Colonic mucosa (tissue), 4 donors: ENCODE data around the gene MYG1. TPM values are rescaled to one million over a fixed set of nuclear protein-coding genes. Genes with fewer than 3 reads are reported as not detected.

Experiments
- DNase-seq: peaks from one replicate; pipeline ENCODE4 v3.0.0-alpha.2; 2020
- H3K27ac ChIP-seq: fragments of 200-600 bp; one replicate; pipeline ENCODE4 v1.8.0; 2021
- H3K27me3 ChIP-seq: fragments of 200-600 bp; one replicate; pipeline ENCODE4 v1.8.0; 2021
- H3K36me3 ChIP-seq: fragments of 200-600 bp; one replicate; pipeline ENCODE4 v1.8.0; 2021
- H3K4me1 ChIP-seq: fragments of 200-600 bp; one replicate; pipeline ENCODE4 v1.8.0; 2021; ENCODE audit warnings: mild to moderate bottlenecking
- H3K4me3 ChIP-seq: fragments of 200-600 bp; one replicate; pipeline ENCODE4 v1.8.0; 2021
- H3K9ac ChIP-seq, 2 donors: one replicate each; pipeline ENCODE4 v1.7.0; 2013; ENCODE audit warnings: control low read depth in 2 of 2, low read depth in 2 of 2, low read length in 2 of 2
- H3K9me3 ChIP-seq: fragments of 200-600 bp; one replicate; pipeline ENCODE4 v1.8.0; 2021
- CTCF ChIP-seq: fragments of 200-600 bp; IDR thresholded peaks from one replicate; pipeline ENCODE4 v1.8.0; 2022; ENCODE audit warnings: antibody characterized with exemption, mild to moderate bottlenecking
- intact Hi-C: fragments of 100-400 bp; cut with DNase I; formaldehyde crosslinking; loops from one replicate; pipeline ENCODE4 v1.14.1; 2022
- total RNA-seq, 2 donors: library from RNA; stranded (reverse); fragmentation: NEBNext Ultra II Directional in 1 of 2; extraction: Animal tissue kit (Norgen Biotek cat#: 25700) in 1 of 2; gene quantifications; one replicate each; pipeline ENCODE4 v1.2.1, GENCODE V29; 2021
- donor health status: healthy.
- donor health status: DM: no; HTN: no; CAD: no.
- donor health status: DM: no; HTN: no; CAD: no.

Gene MYG1
- total RNA-seq, 2 donors from 2014 or later, result 37.4 to 60.6 TPM

- Histone ChIP-seq H3K4me1 (peaks cover 4% of the 10 kb centered on the region), H3K9ac (peak overlapping the region in 1 of 2 donors; percentile 67), H3K36me3 (no peaks in the 10 kb centered on the region), H3K27me3 (no peaks in the 10 kb centered on the region), H3K27ac (no peak overlapping the region), H3K4me3 (peak overlapping the region; percentile 63), H3K9me3 (no peaks in the 10 kb centered on the region)
- DNase-seq, result peak; percentile 32
- intact Hi-C loops, result no loop called here
- TF ChIP-seq CTCF, result no peak
Measured at GRCh38 chr12:53267306-53267998, 32.0 kb upstream of the MYG1 start.

GRCh38 chr12:53267999-53268629 is 31.4 kb upstream of the MYG1 start, which contains the start of gene ESPL1:
Gene ESPL1, plus strand, starts transcription at chr12:53268299. Its CDS starts 468 bp downstream, at chr12:53268767.
- no peaks in the 10 kb centered on the region for H3K9me3 ChIP-seq
- no peak within 1 kb of the TSS for H3K27ac ChIP-seq
- no peak for TF ChIP-seq CTCF
- H3K27me3 ChIP-seq, result no peaks in the 10 kb centered on the region
- intact Hi-C loops, result no loop called here
- H3K4me1 ChIP-seq, result peaks cover 4% of the 10 kb centered on the region
- peak within 1 kb of the TSS; percentile 63 for H3K4me3 ChIP-seq
- peak; percentile 81 for DNase-seq
- H3K9ac ChIP-seq, result peak within 1 kb of the TSS; percentile 58 to 67
- H3K36me3 ChIP-seq, result no peaks in the 10 kb centered on the region

- intact Hi-C loops, result no loop called here
- Histone ChIP-seq H3K36me3 (no peaks in the 10 kb centered on the region), H3K27me3 (no peaks in the 10 kb centered on the region), H3K4me3 (peak overlapping the region; percentile 63), H3K27ac (no peak overlapping the region), H3K4me1 (peaks cover 4% of the 10 kb centered on the region), H3K9me3 (no peaks in the 10 kb centered on the region), H3K9ac (peak overlapping the region; percentile 58 to 67)
- no peak for DNase-seq
- TF ChIP-seq CTCF, result no peak
Measured at GRCh38 chr12:53268630-53269562, 30.6 kb upstream of the MYG1 start.

- Histone ChIP-seq H3K9ac (no peak overlapping the region), H3K9me3 (no peaks in the 10 kb centered on the region), H3K4me3 (no peak overlapping the region), H3K27me3 (no peaks in the 10 kb centered on the region), H3K4me1 (no peaks in the 10 kb centered on the region), H3K36me3 (no peaks in the 10 kb centered on the region), H3K27ac (no peak overlapping the region)
- TF ChIP-seq CTCF, result no peak
- no peak for DNase-seq
- intact Hi-C loops, result no loop called here
Measured at GRCh38 chr12:53274445-53274844, 25.1 kb upstream of the MYG1 start.

- intact Hi-C loops, result no loop called here
- H3K4me1 ChIP-seq, result no peaks in the 10 kb centered on the region
Measured at GRCh38 chr12:53276511-53276910, 23.0 kb upstream of the MYG1 start.

More at GRCh38 chr12:53276511-53276910, 23.0 kb upstream of the MYG1 start:
- Histone ChIP-seq H3K9me3 (no peaks in the 10 kb centered on the region), H3K27ac (no peak overlapping the region), H3K4me3 (no peak overlapping the region), H3K9ac (no peak overlapping the region), H3K36me3 (no peaks in the 10 kb centered on the region), H3K27me3 (no peaks in the 10 kb centered on the region)
- no peak for DNase-seq
- no peak for TF ChIP-seq CTCF
